PC-3 (cell line): Measurements from ENCODE around the gene SRSF12. TPM values are rescaled to one million over a fixed set of nuclear protein-coding genes. Genes with fewer than 3 reads are reported as not detected.
A peak's percentile ranks its signal among the peaks of the same experiment; 100 is the strongest.

ENCODE experiments used
- ATAC-seq: fragments of 200-7000 bp; cut with Tn5 transposase; 2 replicates; pipeline ENCODE4 v1.9.1; 2020; ENCODE audit warnings: mild to moderate bottlenecking, moderate library complexity
- BruUV-seq: library from RNA; stranded (reverse); fragments of 400-500 nt; replicated peaks from 2 replicates; lab custom pipeline; 2021; lab: Mats Ljungman, UMichigan
- CTCF ChIA-PET: fragments of 300-600 bp; sonication (Branson Sonifier 250); formaldehyde crosslinking; loops from one replicate; lab custom pipeline; 2022; ENCODE audit warnings: antibody characterized with exemption; lab: Charles Lee
- POLR2A ChIA-PET: fragments of 300-600 bp; sonication (Branson Sonifier 250); formaldehyde crosslinking; loops from one replicate; lab custom pipeline; 2022; ENCODE audit warnings: antibody characterized with exemption; ENCODE audit not compliant: unreplicated experiment; lab: Charles Lee
- DNase-seq: peaks from one replicate; pipeline ENCODE4 v3.0.0-alpha.2; 2015
- H2AFZ ChIP-seq: fragments of 300-600 bp; sonication (generic); 2 replicates; pipeline ENCODE4 v1.6.0; 2016; ENCODE audit warnings: antibody characterized with exemption, low read length
- H3F3A ChIP-seq: fragments of 300-600 bp; sonication (generic); one replicate; pipeline ENCODE4 v1.6.0; 2017; ENCODE audit warnings: antibody characterized with exemption, low read length, control low read depth, mild to moderate bottlenecking; ENCODE audit not compliant: unreplicated experiment
- H3K27ac ChIP-seq: fragments of 300-600 bp; sonication (generic); 2 replicates; pipeline ENCODE4 v1.5.1; 2016; ENCODE audit warnings: mild to moderate bottlenecking, low read length
- H3K27me3 ChIP-seq: fragments of 300-600 bp; sonication (generic); 2 replicates; pipeline ENCODE4 v1.6.1; 2016; ENCODE audit warnings: low read length, mixed read lengths
- H3K36me3 ChIP-seq: fragments of 300-600 bp; sonication (generic); 2 replicates; pipeline ENCODE4 v1.6.1; 2016; ENCODE audit warnings: low read depth, mixed run types, low read length, mixed read lengths
- H3K4me1 ChIP-seq: fragments of 300-600 bp; sonication (generic); 2 replicates; pipeline ENCODE4 v1.5.1; 2016; ENCODE audit warnings: low read length; ENCODE audit not compliant: insufficient read depth
- H3K4me2 ChIP-seq: fragments of 300-600 bp; sonication (generic); 2 replicates; pipeline ENCODE4 v1.6.0; 2016; ENCODE audit warnings: low read length
- H3K4me3 ChIP-seq: fragments of 300-600 bp; sonication (generic); 2 replicates; pipeline ENCODE4 v1.5.1; 2016; ENCODE audit warnings: mild to moderate bottlenecking, low read length, mixed read lengths
- H3K79me2 ChIP-seq: fragments of 300-600 bp; sonication (generic); 2 replicates; pipeline ENCODE4 v1.6.1; 2017; ENCODE audit warnings: low read length, mixed read lengths
- H3K9ac ChIP-seq: fragments of 300-600 bp; sonication (generic); 2 replicates; pipeline ENCODE4 v1.6.0; 2016; ENCODE audit warnings: mild to moderate bottlenecking, low read length
- H3K9me2 ChIP-seq: fragments of 300-600 bp; sonication (generic); replicated peaks from 2 replicates; pipeline ENCODE4 v1.6.1; 2016; ENCODE audit warnings: mixed run types, low read length, mixed read lengths
- H3K9me3 ChIP-seq: fragments of 300-600 bp; sonication (generic); 2 replicates; pipeline ENCODE4 v1.6.1; 2016; ENCODE audit warnings: low read length, mixed read lengths
- H4K20me1 ChIP-seq: fragments of 300-600 bp; sonication (generic); 2 replicates; pipeline ENCODE4 v1.6.1; 2016; ENCODE audit warnings: low read length, mixed read lengths
- EZH2 ChIP-seq: fragments of 300-600 bp; sonication (generic); IDR thresholded peaks from one replicate; pipeline ENCODE4 v1.6.1; 2017; ENCODE audit warnings: antibody characterized with exemption, mild to moderate bottlenecking, low read length; ENCODE audit not compliant: unreplicated experiment
- EZH2phosphoT487 ChIP-seq: fragments of 300-600 bp; sonication (generic); IDR thresholded peaks from 2 replicates; pipeline ENCODE4 v1.6.1; 2018; ENCODE audit warnings: mild to moderate bottlenecking, antibody characterized with exemption, low read length, borderline replicate concordance
- intact Hi-C: fragments of 100-400 bp; cut with micrococcal nuclease; formaldehyde crosslinking; loops from 2 replicates; pipeline ENCODE4 v1.9.0; 2023
- total RNA-seq: library from RNA; depleted of rRNA; stranded (reverse); fragments of >200 nt; gene quantifications from 2 replicates; pipeline ENCODE4 v1.2.3, GENCODE V29; 2014
- TF ChIP-seq, protein P1 (sequence below): fragments of 300-600 bp; sonication (generic); conservative IDR thresholded peaks from 2 replicates; pipeline ENCODE4 v1.5.1; 2017; ENCODE audit warnings: antibody characterized with exemption, low read depth, mild to moderate bottlenecking, low read length

SRSF12 gene
- total RNA-seq, 1 experiment from 2014 or later, result not detected

DNA sequence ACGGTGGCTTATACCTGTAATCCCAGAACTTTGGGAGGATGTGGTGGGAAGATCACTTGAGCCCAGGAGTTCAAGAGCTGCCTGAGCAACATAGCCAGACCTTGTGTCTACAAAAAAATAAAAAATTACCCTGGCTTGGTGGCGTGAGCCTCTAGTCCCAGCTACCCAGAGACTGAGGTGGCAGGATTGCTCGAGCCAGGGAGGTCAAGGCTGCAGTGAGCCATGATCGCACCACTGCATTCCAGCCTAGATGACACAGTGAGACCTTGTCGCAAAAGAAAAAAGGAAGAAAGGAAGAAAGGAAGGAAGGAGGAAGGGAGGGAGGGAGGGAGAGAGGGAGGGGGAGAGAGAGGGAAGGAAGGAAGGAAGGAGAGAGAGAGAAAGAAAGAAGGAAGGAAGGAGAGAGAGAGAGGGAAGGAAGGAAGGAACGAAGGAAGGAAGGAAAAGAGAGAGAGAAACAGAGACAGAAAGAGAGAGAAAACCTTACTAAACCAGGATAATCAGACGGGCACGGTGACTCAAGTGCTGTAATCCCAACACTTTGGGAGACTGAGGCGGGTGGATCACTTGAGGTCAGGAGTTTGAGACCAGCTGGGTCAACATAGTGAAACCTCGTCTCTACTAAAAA is 48.2 kb downstream of the SRSF12 start:
- no peaks in the 10 kb centered on the region for H3K9me2 ChIP-seq
- no peaks in the 10 kb centered on the region for H3F3A ChIP-seq
- no peak overlapping the region for H3K4me3 ChIP-seq
- no peaks in the 10 kb centered on the region for H3K9me3 ChIP-seq
- intact Hi-C loops, result no loop called here
- no peak overlapping the region for H3K9ac ChIP-seq
- no peaks in the 10 kb centered on the region for H3K79me2 ChIP-seq
- no peaks in the 10 kb centered on the region for H4K20me1 ChIP-seq
- no peaks in the 10 kb centered on the region for H3K36me3 ChIP-seq
- no peak overlapping the region for H3K4me2 ChIP-seq
- peaks cover 15% of the 10 kb centered on the region for H3K4me1 ChIP-seq
- H3K27ac ChIP-seq, result no peak overlapping the region
- CTCF ChIA-PET, result no interaction called here
- POLR2A ChIA-PET, result interaction anchor here (1.0 kb wide), 1 partner anchor 11 kb away, joined by 5 read pairs; the partner anchor contains the start of gene PNRC1
- no TSS peak for BruUV-seq
- ATAC-seq (no peak), DNase-seq (peak; percentile 19)
- TF ChIP-seq, protein P1, sequence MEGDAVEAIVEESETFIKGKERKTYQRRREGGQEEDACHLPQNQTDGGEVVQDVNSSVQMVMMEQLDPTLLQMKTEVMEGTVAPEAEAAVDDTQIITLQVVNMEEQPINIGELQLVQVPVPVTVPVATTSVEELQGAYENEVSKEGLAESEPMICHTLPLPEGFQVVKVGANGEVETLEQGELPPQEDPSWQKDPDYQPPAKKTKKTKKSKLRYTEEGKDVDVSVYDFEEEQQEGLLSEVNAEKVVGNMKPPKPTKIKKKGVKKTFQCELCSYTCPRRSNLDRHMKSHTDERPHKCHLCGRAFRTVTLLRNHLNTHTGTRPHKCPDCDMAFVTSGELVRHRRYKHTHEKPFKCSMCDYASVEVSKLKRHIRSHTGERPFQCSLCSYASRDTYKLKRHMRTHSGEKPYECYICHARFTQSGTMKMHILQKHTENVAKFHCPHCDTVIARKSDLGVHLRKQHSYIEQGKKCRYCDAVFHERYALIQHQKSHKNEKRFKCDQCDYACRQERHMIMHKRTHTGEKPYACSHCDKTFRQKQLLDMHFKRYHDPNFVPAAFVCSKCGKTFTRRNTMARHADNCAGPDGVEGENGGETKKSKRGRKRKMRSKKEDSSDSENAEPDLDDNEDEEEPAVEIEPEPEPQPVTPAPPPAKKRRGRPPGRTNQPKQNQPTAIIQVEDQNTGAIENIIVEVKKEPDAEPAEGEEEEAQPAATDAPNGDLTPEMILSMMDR, result no peak
- TF ChIP-seq EZH2phosphoT487, result no peak
- TF ChIP-seq EZH2, result no peak
- no peak overlapping the region for H2AFZ ChIP-seq
- H3K27me3 ChIP-seq, result no peaks in the 10 kb centered on the region

DNA sequence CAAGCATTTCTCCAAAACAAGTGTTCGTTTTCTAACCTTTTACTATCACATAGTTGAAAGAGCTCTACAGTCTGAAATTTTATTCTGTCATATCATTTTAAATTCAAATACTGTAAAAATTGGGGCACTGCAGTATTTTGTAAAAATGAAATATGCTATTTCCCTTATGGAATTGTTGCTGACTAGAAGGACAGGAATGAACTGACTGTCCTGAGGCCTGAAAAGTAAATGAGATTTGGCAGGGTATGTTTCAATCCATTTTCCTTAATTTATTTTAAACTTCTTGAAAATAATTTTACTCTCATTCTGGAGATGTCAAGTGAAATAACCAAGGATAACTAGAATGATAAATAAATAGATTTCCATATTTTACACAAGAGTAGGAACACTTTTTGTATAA is 49.2 kb downstream of the SRSF12 start:
- ChIA-PET CTCF (no interaction called here), POLR2A (interaction anchor here (1.0 kb wide), 1 partner anchor 12 kb away, joined by 5 read pairs; the partner anchor contains the start of gene PNRC1)
- no peak overlapping the region for H3K4me2 ChIP-seq
- intact Hi-C loops, result no loop called here
- no peak overlapping the region for H3K4me3 ChIP-seq
- H3K9me3 ChIP-seq, result no peaks in the 10 kb centered on the region
- no peak for TF ChIP-seq EZH2phosphoT487
- TF ChIP-seq EZH2, result no peak
- TF ChIP-seq, protein P1, result no peak
- ATAC-seq, result no peak
- no peak for DNase-seq
- H3K9ac ChIP-seq, result no peak overlapping the region
- no peaks in the 10 kb centered on the region for H3F3A ChIP-seq
- BruUV-seq, result no TSS peak
- H2AFZ ChIP-seq, result no peak overlapping the region
- no peaks in the 10 kb centered on the region for H4K20me1 ChIP-seq
- no peaks in the 10 kb centered on the region for H3K9me2 ChIP-seq
- peaks cover 15% of the 10 kb centered on the region for H3K4me1 ChIP-seq
- H3K27ac ChIP-seq, result no peak overlapping the region
- H3K27me3 ChIP-seq, result no peaks in the 10 kb centered on the region
- H3K79me2 ChIP-seq, result no peaks in the 10 kb centered on the region
- no peaks in the 10 kb centered on the region for H3K36me3 ChIP-seq

DNA sequence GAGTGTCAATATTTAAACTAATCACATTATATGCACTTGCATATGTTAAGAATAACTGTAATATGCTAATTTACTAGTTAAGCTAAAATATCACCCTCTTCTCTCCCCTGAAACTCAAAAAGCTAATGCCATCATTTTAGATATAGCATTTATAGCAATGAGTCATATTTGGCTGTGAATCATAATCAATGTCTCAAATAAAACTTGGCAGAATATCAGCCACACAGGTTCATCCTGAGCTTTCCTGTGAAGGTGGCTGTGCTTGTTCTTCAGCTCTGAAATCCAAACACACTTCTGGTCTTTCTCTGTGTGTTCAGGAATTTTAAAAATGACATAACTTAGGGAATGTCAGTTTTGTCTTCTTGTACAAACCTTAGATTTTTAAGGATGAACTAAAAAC is 50.1 kb downstream of the SRSF12 start:
- Histone ChIP-seq H3K4me3 (no peak overlapping the region), H3F3A (no peaks in the 10 kb centered on the region), H3K36me3 (no peaks in the 10 kb centered on the region), H3K4me1 (peaks cover 15% of the 10 kb centered on the region), H3K79me2 (no peaks in the 10 kb centered on the region), H4K20me1 (no peaks in the 10 kb centered on the region), H3K9me3 (no peaks in the 10 kb centered on the region), H3K27me3 (no peaks in the 10 kb centered on the region), H3K9me2 (no peaks in the 10 kb centered on the region), H3K4me2 (0 out of 2 replicates have a peak overlapping the region, but pooled peaks have one; percentile 48), H2AFZ (no peak overlapping the region), H3K27ac (no peak overlapping the region), H3K9ac (no peak overlapping the region)
- BruUV-seq, result no TSS peak
- ChIA-PET POLR2A (interaction anchor here (0.6 to 0.7 kb wide), 3 partner anchors 12 to 1907 kb away, joined by 4 read pairs; partner anchors contain the start of gene PNRC1), CTCF (interaction anchor here (0.6 kb wide), 1 partner anchor 292 kb away, joined by 4 read pairs; no protein-coding TSS in a partner anchor)
- DNase-seq, result peak; percentile 89
- peak; percentile 67 for ATAC-seq
- TF ChIP-seq EZH2phosphoT487 (no peak), EZH2 (no peak)
- TF ChIP-seq, protein P1, result no peak
- intact Hi-C loops, result no loop called here
